Nephron progenitor cell (in vitro differentiated cells): Measurements from ENCODE around the gene PRKAG2.

Experiments
- DNase-seq: peaks from one replicate; pipeline ENCODE4 v3.0.0; 2021
- H3K27ac Mint-ChIP-seq: 2 replicates; pipeline ENCODE4 v1.8.0; 2021; ENCODE audit warnings: mild to moderate bottlenecking, moderate library complexity, mixed read lengths
- H3K27me3 Mint-ChIP-seq: 2 replicates; pipeline ENCODE4 v1.8.0; 2021; ENCODE audit warnings: mild to moderate bottlenecking, low read depth, mixed read lengths; ENCODE audit not compliant: poor library complexity
- H3K36me3 Mint-ChIP-seq: 2 replicates; pipeline ENCODE4 v1.8.0; 2021; ENCODE audit warnings: low read depth, mixed read lengths
- H3K4me1 Mint-ChIP-seq: 2 replicates; pipeline ENCODE4 v1.8.0; 2021; ENCODE audit warnings: mixed read lengths
- H3K4me3 Mint-ChIP-seq: 2 replicates; pipeline ENCODE4 v1.8.0; 2021; ENCODE audit warnings: mild to moderate bottlenecking, moderate library complexity, mixed read lengths
- H3K9me3 Mint-ChIP-seq: 2 replicates; pipeline ENCODE4 v1.8.0; 2021; ENCODE audit warnings: mild to moderate bottlenecking, moderate library complexity, mixed read lengths
- CTCF ChIP-seq: fragments of 200-600 bp; sonication (generic); IDR thresholded peaks from 2 replicates; pipeline ENCODE4 v1.5.0; 2021; ENCODE audit warnings: antibody characterized with exemption

Gene PRKAG2

GRCh38 chr7:151857412-151857811 lies 19.5 kb downstream of the PRKAG2 start:
- no peaks in the 10 kb centered on the region for H3K36me3 Mint-ChIP-seq
- no peak overlapping the region for H3K4me3 Mint-ChIP-seq
- peaks cover 10% of the 10 kb centered on the region for H3K4me1 Mint-ChIP-seq
- no peak overlapping the region for H3K27ac Mint-ChIP-seq
- no peak for TF ChIP-seq CTCF
- H3K27me3 Mint-ChIP-seq: peaks cover 37% of the 10 kb centered on the region
- no peak for DNase-seq
- no peaks in the 10 kb centered on the region for H3K9me3 Mint-ChIP-seq

- peaks cover 34% of the 10 kb centered on the region for H3K27me3 Mint-ChIP-seq
- no peaks in the 10 kb centered on the region for H3K36me3 Mint-ChIP-seq
- no peak overlapping the region for H3K27ac Mint-ChIP-seq
- H3K4me3 Mint-ChIP-seq: no peak overlapping the region
- no peak for DNase-seq
- no peaks in the 10 kb centered on the region for H3K9me3 Mint-ChIP-seq
- H3K4me1 Mint-ChIP-seq: peaks cover 14% of the 10 kb centered on the region
- no peak for TF ChIP-seq CTCF
These were observed 20.4 kb downstream of the PRKAG2 start for GRCh38 chr7:151856516-151856915.

- H3K4me1 Mint-ChIP-seq: peaks cover 15% of the 10 kb centered on the region
- peaks cover 34% of the 10 kb centered on the region for H3K27me3 Mint-ChIP-seq
- H3K9me3 Mint-ChIP-seq: no peaks in the 10 kb centered on the region
- no peaks in the 10 kb centered on the region for H3K36me3 Mint-ChIP-seq
- no peak overlapping the region for H3K27ac Mint-ChIP-seq
- no peak for DNase-seq
- TF ChIP-seq CTCF: no peak
- H3K4me3 Mint-ChIP-seq: no peak overlapping the region
These were observed 20.8 kb downstream of the PRKAG2 start for GRCh38 chr7:151856098-151856497.

GRCh38 chr7:151854720-151855071 lies 22.2 kb downstream of the PRKAG2 start:
- Mint-ChIP-seq H3K4me1 (peaks cover 20% of the 10 kb centered on the region), H3K27me3 (peaks cover 31% of the 10 kb centered on the region), H3K36me3 (no peaks in the 10 kb centered on the region), H3K27ac (no peak overlapping the region), H3K9me3 (no peaks in the 10 kb centered on the region), H3K4me3 (no peak overlapping the region)
- TF ChIP-seq CTCF: no peak
- DNase-seq: no peak

- H3K27me3 Mint-ChIP-seq: peaks cover 32% of the 10 kb centered on the region
- H3K9me3 Mint-ChIP-seq: no peaks in the 10 kb centered on the region
- H3K4me3 Mint-ChIP-seq: no peak overlapping the region
- TF ChIP-seq CTCF: no peak
- H3K4me1 Mint-ChIP-seq: peaks cover 20% of the 10 kb centered on the region
- DNase-seq: no peak
- no peaks in the 10 kb centered on the region for H3K36me3 Mint-ChIP-seq
- H3K27ac Mint-ChIP-seq: no peak overlapping the region
These were observed 22.8 kb downstream of the PRKAG2 start for GRCh38 chr7:151853896-151854719.
